Gastroesophageal sphincter (tissue), 3 donors: ENCODE measurements around the gene DAPK2.

Experiments
- EP300 ChIP-seq: sonication (generic); formaldehyde crosslinking; IDR thresholded peaks from one replicate; pipeline ENCODE4 v1.6.1; 2017; ENCODE audit warnings: antibody characterized with exemption, mild to moderate bottlenecking
- POLR2A ChIP-seq, 2 donors: fragments of 450-650 bp; IDR thresholded peaks; one replicate each; pipeline ENCODE4 v1.6.1; 2017; ENCODE audit warnings: antibody characterized with exemption in 2 of 2, mild to moderate bottlenecking in 2 of 2, moderate library complexity in 1 of 2
- POLR2AphosphoS5 ChIP-seq: sonication (generic); formaldehyde crosslinking; IDR thresholded peaks from one replicate; pipeline ENCODE4 v1.6.1; 2017; ENCODE audit warnings: antibody characterized with exemption
- TF ChIP-seq, protein P1 (sequence below), 4 experiments: fragments of 200-600 bp in 2 of 4; fragments of 450-650 bp in 2 of 4; sonication (generic) in 1 of 4; IDR thresholded peaks; one replicate each; pipeline ENCODE4 v1.5.1; 2017 to 2019; ENCODE audit warnings: antibody characterized with exemption in 4 of 4, mild to moderate bottlenecking in 2 of 4, moderate library complexity in 2 of 4

- TF ChIP-seq POLR2A (IDR thresholded peaks at IDR 0.05) (no peak), POLR2AphosphoS5 (no peak), EP300 (no peak)
- TF ChIP-seq, protein P1, sequence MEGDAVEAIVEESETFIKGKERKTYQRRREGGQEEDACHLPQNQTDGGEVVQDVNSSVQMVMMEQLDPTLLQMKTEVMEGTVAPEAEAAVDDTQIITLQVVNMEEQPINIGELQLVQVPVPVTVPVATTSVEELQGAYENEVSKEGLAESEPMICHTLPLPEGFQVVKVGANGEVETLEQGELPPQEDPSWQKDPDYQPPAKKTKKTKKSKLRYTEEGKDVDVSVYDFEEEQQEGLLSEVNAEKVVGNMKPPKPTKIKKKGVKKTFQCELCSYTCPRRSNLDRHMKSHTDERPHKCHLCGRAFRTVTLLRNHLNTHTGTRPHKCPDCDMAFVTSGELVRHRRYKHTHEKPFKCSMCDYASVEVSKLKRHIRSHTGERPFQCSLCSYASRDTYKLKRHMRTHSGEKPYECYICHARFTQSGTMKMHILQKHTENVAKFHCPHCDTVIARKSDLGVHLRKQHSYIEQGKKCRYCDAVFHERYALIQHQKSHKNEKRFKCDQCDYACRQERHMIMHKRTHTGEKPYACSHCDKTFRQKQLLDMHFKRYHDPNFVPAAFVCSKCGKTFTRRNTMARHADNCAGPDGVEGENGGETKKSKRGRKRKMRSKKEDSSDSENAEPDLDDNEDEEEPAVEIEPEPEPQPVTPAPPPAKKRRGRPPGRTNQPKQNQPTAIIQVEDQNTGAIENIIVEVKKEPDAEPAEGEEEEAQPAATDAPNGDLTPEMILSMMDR (IDR thresholded peaks at IDR 0.05): peak; percentile 38 to 79 (median 72)
Observed at GRCh38 chr15:64046421-64047153, at the start of gene DAPK2.
